ENCODE results near the gene CATSPERZ. TPM values are rescaled to one million over a fixed set of nuclear protein-coding genes. Genes with fewer than 3 reads are reported as not detected.

The CATSPERZ gene
- total and polyA plus RNA-seq, 2 of the 8 experiments (the other 6 are each of a cell fraction or from before 2014, with no cell fraction given): 0.77 TPM; not detected in 1

DNA sequence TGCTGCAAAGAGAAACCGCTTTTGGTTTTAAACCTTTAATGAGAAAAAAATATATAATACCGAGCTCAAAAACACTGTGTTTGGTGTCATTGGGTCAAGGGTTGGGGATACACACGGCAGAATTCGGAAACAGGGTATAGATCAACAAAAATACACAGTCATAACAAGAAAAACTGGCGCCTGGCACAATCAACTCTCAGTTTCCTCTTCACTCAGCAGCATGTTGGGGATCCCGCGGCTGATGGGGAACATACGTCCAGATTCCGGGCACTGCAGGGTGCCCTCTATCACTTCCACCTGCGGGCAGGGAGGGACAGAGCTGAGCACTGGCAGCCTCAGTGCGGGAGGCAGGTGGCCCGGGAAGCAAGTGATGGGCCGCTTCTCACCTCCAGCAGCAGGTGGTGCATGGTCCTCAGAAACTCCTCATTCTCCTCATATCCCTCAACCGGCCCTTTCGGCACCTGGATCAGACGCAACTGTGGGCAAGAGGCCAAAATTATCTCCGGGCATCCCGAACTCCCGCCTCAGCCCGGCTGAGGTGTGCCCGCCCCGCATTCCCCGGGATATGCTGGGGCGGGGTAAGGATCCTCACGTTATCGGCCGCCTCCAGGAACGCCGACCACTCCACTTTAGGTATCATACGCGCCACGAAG lies 16.6 kb downstream of the CATSPERZ start (continued):
- TF ChIP-seq, protein P1, sequence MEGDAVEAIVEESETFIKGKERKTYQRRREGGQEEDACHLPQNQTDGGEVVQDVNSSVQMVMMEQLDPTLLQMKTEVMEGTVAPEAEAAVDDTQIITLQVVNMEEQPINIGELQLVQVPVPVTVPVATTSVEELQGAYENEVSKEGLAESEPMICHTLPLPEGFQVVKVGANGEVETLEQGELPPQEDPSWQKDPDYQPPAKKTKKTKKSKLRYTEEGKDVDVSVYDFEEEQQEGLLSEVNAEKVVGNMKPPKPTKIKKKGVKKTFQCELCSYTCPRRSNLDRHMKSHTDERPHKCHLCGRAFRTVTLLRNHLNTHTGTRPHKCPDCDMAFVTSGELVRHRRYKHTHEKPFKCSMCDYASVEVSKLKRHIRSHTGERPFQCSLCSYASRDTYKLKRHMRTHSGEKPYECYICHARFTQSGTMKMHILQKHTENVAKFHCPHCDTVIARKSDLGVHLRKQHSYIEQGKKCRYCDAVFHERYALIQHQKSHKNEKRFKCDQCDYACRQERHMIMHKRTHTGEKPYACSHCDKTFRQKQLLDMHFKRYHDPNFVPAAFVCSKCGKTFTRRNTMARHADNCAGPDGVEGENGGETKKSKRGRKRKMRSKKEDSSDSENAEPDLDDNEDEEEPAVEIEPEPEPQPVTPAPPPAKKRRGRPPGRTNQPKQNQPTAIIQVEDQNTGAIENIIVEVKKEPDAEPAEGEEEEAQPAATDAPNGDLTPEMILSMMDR (IDR thresholded peaks at IDR 0.05; ENCODE audit: control extremely low read depth in 1 of 3, insufficient read depth in 1 of 3, low read depth in 1 of 3, low read length in 3 of 3): peak in 2 of 3 experiments; percentile 32 to 33; a peak in 3 of 4 replicates
- TF ChIP-seq CTBP2 (IDR thresholded peaks at IDR 0.05; ENCODE audit: borderline replicate concordance, insufficient read depth, insufficient read length, low read length) (no peak), RAD21 (IDR thresholded peaks at IDR 0.05 in 1 of 2, conservative IDR thresholded peaks at IDR 0.05 in 1 of 2; ENCODE audit: low read depth in 2 of 2, low read length in 2 of 2) (peak; percentile 33 to 41; a peak in 3 of 4 replicates), HDAC2 (IDR thresholded peaks at IDR 0.05; ENCODE audit: borderline replicate concordance in 1 of 2, low read depth in 2 of 2, low read length in 2 of 2) (no peak; a peak in 1 of 4 replicates), ASH2L (IDR thresholded peaks at IDR 0.05; ENCODE audit: low read length) (no peak), HDAC6 (IDR thresholded peaks at IDR 0.05; ENCODE audit: low read depth, low read length) (no peak), EZH2 (IDR thresholded peaks at IDR 0.05; ENCODE audit: low read depth, low read length, severe bottlenecking) (no peak), POLR2AphosphoS5 (IDR thresholded peaks at IDR 0.05; ENCODE audit: low read depth, low read length) (peak; percentile 14), KDM4A (IDR thresholded peaks at IDR 0.05; ENCODE audit: low read depth, low read length, severe bottlenecking) (no peak), POU5F1 (IDR thresholded peaks at IDR 0.05; ENCODE audit: low read depth, low read length) (no peak), CBX8 (IDR thresholded peaks at IDR 0.05; ENCODE audit: borderline replicate concordance, low read depth, low read length) (no peak), SP1 (IDR thresholded peaks at IDR 0.05; ENCODE audit: low read depth, low read length) (no peak), TAF1 (IDR thresholded peaks at IDR 0.05; ENCODE audit: low read depth, low read length) (no peak), KDM5A (IDR thresholded peaks at IDR 0.05; ENCODE audit: low read length) (no peak), TBP (IDR thresholded peaks at IDR 0.05; ENCODE audit: low read depth, low read length) (no peak), EP300 (IDR thresholded peaks at IDR 0.05; ENCODE audit: borderline replicate concordance in 1 of 2, low read depth in 2 of 2, low read length in 2 of 2) (no peak), CBX5 (IDR thresholded peaks at IDR 0.05; ENCODE audit: low read depth, low read length) (no peak)
- TF ChIP-seq, protein P2, sequence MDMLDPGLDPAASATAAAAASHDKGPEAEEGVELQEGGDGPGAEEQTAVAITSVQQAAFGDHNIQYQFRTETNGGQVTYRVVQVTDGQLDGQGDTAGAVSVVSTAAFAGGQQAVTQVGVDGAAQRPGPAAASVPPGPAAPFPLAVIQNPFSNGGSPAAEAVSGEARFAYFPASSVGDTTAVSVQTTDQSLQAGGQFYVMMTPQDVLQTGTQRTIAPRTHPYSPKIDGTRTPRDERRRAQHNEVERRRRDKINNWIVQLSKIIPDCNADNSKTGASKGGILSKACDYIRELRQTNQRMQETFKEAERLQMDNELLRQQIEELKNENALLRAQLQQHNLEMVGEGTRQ (IDR thresholded peaks at IDR 0.05; ENCODE audit: low read length): no peak
